Inflammatory macrophage treated with lipopolysaccharide for 1 hour (primary cell): ENCODE results near the gene GAK.

ENCODE experiments used
- DNase-seq, 2 donors: peaks; one replicate each; pipeline ENCODE4 v3.0.0-alpha.2; 2020 to 2022

Gene GAK

GRCh38 chr4:866761-867390 lies 65.2 kb downstream of the GAK start:
- DNase-seq, result no peak

GRCh38 chr4:866068-866760 lies 65.9 kb downstream of the GAK start:
- no peak for DNase-seq

- DNase-seq, result no peak
These were observed 66.5 kb downstream of the GAK start for GRCh38 chr4:865572-865971.

- DNase-seq, result no peak
These were observed 67.0 kb downstream of the GAK start for GRCh38 chr4:865121-865465.

GRCh38 chr4:864456-865120 lies 67.5 kb downstream of the GAK start:
- DNase-seq, result no peak

- DNase-seq, result no peak
These were observed 71.6 kb downstream of the GAK start for GRCh38 chr4:860561-860960.

- no peak for DNase-seq
These were observed 72.6 kb downstream of the GAK start for GRCh38 chr4:859496-859895.

- DNase-seq, result no peak
These were observed 73.2 kb downstream of the GAK start for GRCh38 chr4:858831-859451.

- no peak for DNase-seq
These were observed 74.1 kb downstream of the GAK start for GRCh38 chr4:858041-858481.

GRCh38 chr4:857461-857860 lies 74.7 kb downstream of the GAK start:
- no peak for DNase-seq

GRCh38 chr4:856225-856901 lies 75.8 kb downstream of the GAK start:
- no peak for DNase-seq

GRCh38 chr4:855880-856224 lies 76.3 kb downstream of the GAK start:
- DNase-seq, result no peak

GRCh38 chr4:854356-854755 lies 77.8 kb downstream of the GAK start:
- no peak for DNase-seq

- DNase-seq, result no peak
These were observed 78.7 kb downstream of the GAK start for GRCh38 chr4:853416-853781.

GRCh38 chr4:851701-852430 lies 80.2 kb downstream of the GAK start:
- no peak for DNase-seq

GRCh38 chr4:850323-850945 lies 81.7 kb downstream of the GAK start:
- no peak for DNase-seq

- DNase-seq, result no peak
These were observed 82.5 kb downstream of the GAK start for GRCh38 chr4:849478-850175.

GRCh38 chr4:848803-849477 lies 83.2 kb downstream of the GAK start:
- DNase-seq, result no peak

- DNase-seq, result no peak
These were observed 83.8 kb downstream of the GAK start for GRCh38 chr4:848307-848691.

- DNase-seq, result no peak
These were observed 86.3 kb downstream of the GAK start for GRCh38 chr4:845836-846251.

- no peak for DNase-seq
These were observed 86.8 kb downstream of the GAK start for GRCh38 chr4:845233-845835.
